H1 (cell line): ENCODE measurements around the gene KANSL3. TPM values are rescaled to one million over a fixed set of nuclear protein-coding genes. Genes with fewer than 3 reads are reported as not detected.

ENCODE experiments used
- CTCF ChIA-PET: fragments of 300-600 bp; sonication (Branson Sonifier 250); formaldehyde crosslinking; loops from one replicate; lab custom pipeline; 2021; ENCODE audit not compliant: partially characterized antibody; lab: Charles Lee
- POLR2A ChIA-PET: fragments of 300-600 bp; sonication (Branson Sonifier 250); formaldehyde crosslinking; loops from one replicate; lab custom pipeline; 2021; ENCODE audit warnings: inconsistent platforms; ENCODE audit not compliant: partially characterized antibody; lab: Charles Lee
- DNase-seq, 2 experiments: peaks; one replicate each; pipeline versions ENCODE4 v3.0.0 to v3.0.0-alpha.2; 2010 to 2022; ENCODE audit warnings: low spot score in 2 of 2, low read depth in 1 of 2, mixed read lengths in 1 of 2
- FAIRE-seq: peaks from 2 replicates; lab custom pipeline; 2011; peaks lifted over from hg19 to GRCh38; lab: Jason Lieb, UNC
- H2AFZ ChIP-seq: 2 replicates; pipeline ENCODE4 v1.8.1; 2012; ENCODE audit warnings: low read length, inconsistent platforms
- H2AK5ac ChIP-seq: 2 replicates; pipeline ENCODE4 v1.6.1; 2013; ENCODE audit warnings: low read depth, low read length
- H2BK120ac ChIP-seq: replicated peaks from 2 replicates; pipeline ENCODE3; 2013; ENCODE audit warnings: low read depth, low read length, inconsistent platforms
- H2BK12ac ChIP-seq: 2 replicates; pipeline ENCODE4 v1.6.1; 2013; ENCODE audit warnings: low read depth, low read length
- H2BK15ac ChIP-seq: 2 replicates; pipeline ENCODE4 v1.6.1; 2013; ENCODE audit warnings: low read length
- H2BK20ac ChIP-seq: 2 replicates; pipeline ENCODE4 v1.6.1; 2013; ENCODE audit warnings: low read length
- H2BK5ac ChIP-seq: 2 replicates; pipeline ENCODE4 v1.6.1; 2013; ENCODE audit warnings: low read depth, low read length
- H3K14ac ChIP-seq: 2 replicates; pipeline ENCODE4 v1.6.1; 2013; ENCODE audit warnings: inconsistent platforms; ENCODE audit not compliant: insufficient read length
- H3K18ac ChIP-seq: 2 replicates; pipeline ENCODE4 v1.6.1; 2013; ENCODE audit warnings: low read length; ENCODE audit errors: extremely low read depth
- H3K23ac ChIP-seq: 2 replicates; pipeline ENCODE4 v1.6.1; 2013; ENCODE audit warnings: inconsistent platforms; ENCODE audit not compliant: insufficient read length
- H3K23me2 ChIP-seq: 2 replicates; pipeline ENCODE4 v1.6.1; 2013; ENCODE audit warnings: low read depth, low read length
- H3K27ac ChIP-seq: 2 replicates; pipeline ENCODE4 v1.6.1; 2011; ENCODE audit warnings: low read depth, low read length, inconsistent platforms
- H3K27me3 ChIP-seq, 4 experiments: replicated peaks in 1 of 4; 1 replicate in 1 of 4; 2 replicates in 3 of 4; pipeline versions ENCODE4 v1.6.1 to v1.8.1; 2011 to 2013; ENCODE audit warnings: low read length in 3 of 4, mild to moderate bottlenecking in 3 of 4, inconsistent platforms in 2 of 4, mixed read lengths in 2 of 4, moderate library complexity in 1 of 4; ENCODE audit not compliant: control insufficient read depth in 3 of 4, insufficient read depth in 3 of 4; ENCODE audit errors: extremely low read depth in 1 of 4
- H3K36me3 ChIP-seq, 4 experiments: 2 replicates each; pipeline versions ENCODE4 v1.6.1 to v1.8.1; 2011 to 2013; ENCODE audit warnings: mild to moderate bottlenecking in 4 of 4, low read length in 3 of 4, moderate library complexity in 2 of 4, control low read depth in 1 of 4, inconsistent platforms in 1 of 4; ENCODE audit not compliant: insufficient read depth in 4 of 4, control insufficient read depth in 2 of 4
- H3K4ac ChIP-seq: replicated peaks from 2 replicates; pipeline ENCODE3; 2013; ENCODE audit warnings: low read length, low read depth, mixed read lengths, inconsistent platforms; ENCODE audit not compliant: insufficient read length
- H3K4me1 ChIP-seq, 4 experiments: replicated peaks in 1 of 4; 1 replicate in 1 of 4; 2 replicates in 3 of 4; pipeline versions ENCODE4 v1.6.1 to v1.8.1; 2011 to 2013; ENCODE audit warnings: low read length in 3 of 4, inconsistent platforms in 2 of 4, mixed read lengths in 1 of 4; ENCODE audit not compliant: insufficient read depth in 4 of 4, control insufficient read depth in 3 of 4
- H3K4me2 ChIP-seq, 2 experiments: 2 replicates each; pipeline versions ENCODE4 v1.6.1 to v1.8.1; 2011 to 2013; ENCODE audit warnings: low read depth in 2 of 2, low read length in 2 of 2, control low read depth in 1 of 2, inconsistent platforms in 1 of 2, mild to moderate bottlenecking in 1 of 2; ENCODE audit not compliant: insufficient read depth in 1 of 2
- H3K4me3 ChIP-seq, 4 experiments: fragments of 200-600, 300-600 bp in 1 of 4; sonication (generic), shearing (Covaris generic), sonication (Bioruptor Twin) in 1 of 4; 2 replicates each; pipeline versions ENCODE4 v1.5.1 to v1.8.1; 2011 to 2016; ENCODE audit warnings: low read length in 4 of 4, low read depth in 3 of 4, control low read depth in 2 of 4, inconsistent platforms in 2 of 4, mild to moderate bottlenecking in 2 of 4, mixed read lengths in 1 of 4, moderate library complexity in 1 of 4; ENCODE audit not compliant: insufficient read depth in 2 of 4; ENCODE audit errors: extremely low read depth in 1 of 4
- H3K56ac ChIP-seq: replicated peaks from 2 replicates; pipeline ENCODE3; 2013; ENCODE audit warnings: low read depth, mild to moderate bottlenecking, mixed read lengths, low read length, inconsistent platforms; ENCODE audit not compliant: insufficient read length
- H3K79me1 ChIP-seq: 2 replicates; pipeline ENCODE4 v1.6.1; 2013; ENCODE audit warnings: low read depth, low read length, control low read depth
- H3K79me2 ChIP-seq, 2 experiments: 2 replicates each; pipeline versions ENCODE4 v1.6.1 to v1.8.1; 2012 to 2013; ENCODE audit warnings: low read length in 2 of 2, mild to moderate bottlenecking in 2 of 2, inconsistent platforms in 1 of 2; ENCODE audit not compliant: insufficient read depth in 2 of 2, control insufficient read depth in 1 of 2
- H3K9ac ChIP-seq, 4 experiments: replicated peaks in 1 of 4; 1 replicate in 1 of 4; 2 replicates in 3 of 4; pipeline versions ENCODE4 v1.6.1 to v1.8.1; 2011 to 2013; ENCODE audit warnings: low read depth in 3 of 4, low read length in 3 of 4, control low read depth in 2 of 4, mild to moderate bottlenecking in 2 of 4, moderate library complexity in 2 of 4, inconsistent platforms in 1 of 4; ENCODE audit errors: extremely low read depth in 1 of 4
- H3K9me3 ChIP-seq, 2 experiments: 2 replicates each; pipeline versions ENCODE4 v1.6.1 to v1.8.1; 2012 to 2013; ENCODE audit warnings: mild to moderate bottlenecking in 2 of 2, moderate library complexity in 2 of 2, control low read depth in 1 of 2, inconsistent platforms in 1 of 2, low read depth in 1 of 2, low read length in 1 of 2, mixed read lengths in 1 of 2; ENCODE audit not compliant: insufficient read depth in 2 of 2
- H4K20me1 ChIP-seq, 2 experiments: replicated peaks in 1 of 2; 2 replicates each; pipeline versions ENCODE3 to v1.8.1; 2011 to 2013; ENCODE audit warnings: inconsistent platforms in 2 of 2, low read length in 2 of 2, mild to moderate bottlenecking in 1 of 2; ENCODE audit not compliant: insufficient read depth in 2 of 2, control insufficient read depth in 1 of 2
- H4K5ac ChIP-seq: 2 replicates; pipeline ENCODE4 v1.6.1; 2013; ENCODE audit warnings: low read length, low read depth, mixed read lengths, inconsistent platforms; ENCODE audit not compliant: insufficient read length
- H4K8ac ChIP-seq: 2 replicates; pipeline ENCODE4 v1.8.0; 2013; ENCODE audit warnings: mild to moderate bottlenecking, moderate library complexity, low read length, inconsistent platforms; ENCODE audit not compliant: insufficient read depth; ENCODE audit errors: extremely low read depth
- H4K91ac ChIP-seq: replicated peaks from 2 replicates; pipeline ENCODE3; 2013; ENCODE audit warnings: low read length, mixed read lengths, inconsistent platforms; ENCODE audit not compliant: insufficient read length
- BACH1 ChIP-seq: IDR thresholded peaks from 2 replicates; pipeline ENCODE4 v1.6.1; 2012; ENCODE audit warnings: low read length, improper control_type of control experiment
- CHD1 ChIP-seq: IDR thresholded peaks from 2 replicates; pipeline ENCODE4 v1.6.1; 2012; ENCODE audit warnings: low read depth, low read length, improper control_type of control experiment
- JUN ChIP-seq: IDR thresholded peaks from 2 replicates; pipeline ENCODE4 v1.6.1; 2011; ENCODE audit warnings: low read depth, mild to moderate bottlenecking, improper control_type of control experiment, low read length
- JUND ChIP-seq: IDR thresholded peaks from 2 replicates; pipeline ENCODE4 v1.6.1; 2011; ENCODE audit warnings: mild to moderate bottlenecking, improper control_type of control experiment, low read length
- KDM4A ChIP-seq: IDR thresholded peaks from one replicate; pipeline ENCODE4 v1.7.1; 2012; ENCODE audit warnings: low read depth, mild to moderate bottlenecking, moderate library complexity, low read length, inconsistent platforms; ENCODE audit not compliant: severe bottlenecking
- KDM5A ChIP-seq: fragments of 200-600 bp; IDR thresholded peaks from 2 replicates; pipeline ENCODE4 v1.7.1; 2012; ENCODE audit warnings: mild to moderate bottlenecking, low read length, inconsistent platforms, mixed read lengths
- SIRT6 ChIP-seq: IDR thresholded peaks from one replicate; pipeline ENCODE4 v1.7.1; 2012; ENCODE audit warnings: low read length, inconsistent platforms
- SIX5 ChIP-seq: IDR thresholded peaks from 2 replicates; pipeline ENCODE4 v1.6.1; 2011; ENCODE audit warnings: mild to moderate bottlenecking, low read depth, low read length
- SRF ChIP-seq: IDR thresholded peaks from 2 replicates; pipeline ENCODE4 v1.6.1; 2011; ENCODE audit warnings: mild to moderate bottlenecking, low read depth, low read length, moderate library complexity
- TAF1 ChIP-seq: IDR thresholded peaks from 2 replicates; pipeline ENCODE4 v1.6.1; 2011; ENCODE audit warnings: mild to moderate bottlenecking, low read depth, low read length
- TBP ChIP-seq: IDR thresholded peaks from 2 replicates; pipeline ENCODE4 v1.6.1; 2011; ENCODE audit warnings: low read depth, low read length, improper control_type of control experiment
- TEAD4 ChIP-seq: IDR thresholded peaks from 2 replicates; pipeline ENCODE4 v1.6.1; 2012; ENCODE audit warnings: low read depth, low read length, inconsistent platforms, mixed read lengths
- WGBS, 2 experiments: shearing (Covaris generic) in 1 of 2; methylation state at CpG; one replicate each; pipeline versions ENCODE4 v1.1.6 to v1.1.7; 2013 to 2015; ENCODE audit warnings: low lambda C conversion rate in 2 of 2, mixed read lengths in 2 of 2, inconsistent platforms in 1 of 2, low coverage in 1 of 2, missing lambda C conversion rate in 1 of 2; ENCODE audit not compliant: insufficient replicate concordance in 2 of 2, insufficient coverage in 1 of 2, insufficient read length in 1 of 2; ENCODE audit errors: extremely low coverage in 1 of 2, missing lambda C conversion rate in 1 of 2; 5-methylcytosine and 5-hydroxymethylcytosine counted together
- polyA plus RNA-seq, 7 experiments: library from polyadenylated mRNA; depleted of rRNA in 3 of 7; stranded (reverse) in 5 of 7; unstranded in 2 of 7; fragments of >200 nt in 5 of 7; fragments of 200-250 nt in 2 of 7; gene quantifications; 1 replicate in 5 of 7; 2 replicates in 1 of 7; 4 replicates in 1 of 7; pipeline versions ENCODE4 v1.2.1 to v1.2.3, GENCODE V29; 2011 to 2013; ENCODE audit warnings: missing spikeins in 2 of 7, mixed read lengths in 2 of 7
- total RNA-seq: library from RNA; stranded (reverse); fragmentation: NEBNext Ultra II Directional; extraction: Animal tissue kit (Norgen Biotek cat#: 25700); gene quantifications from 2 replicates; pipeline ENCODE4 v1.2.1, GENCODE V29; 2021
- TF ChIP-seq, protein P1 (sequence below), 3 experiments: IDR thresholded peaks; 1 replicate in 2 of 3; 2 replicates in 1 of 3; pipeline versions ENCODE4 v1.5.1 to v1.6.1; 2011; ENCODE audit warnings: low read length in 3 of 3, mild to moderate bottlenecking in 3 of 3, inconsistent platforms in 2 of 3, low read depth in 1 of 3, moderate library complexity in 1 of 3; ENCODE audit not compliant: insufficient read depth in 1 of 3; ENCODE audit errors: control extremely low read depth in 1 of 3

The KANSL3 gene
- total and polyA plus RNA-seq, 2 of the 8 experiments (the other 6 are each of a cell fraction or from before 2014, with no cell fraction given), result 19.8 to 31.4 TPM

DNA sequence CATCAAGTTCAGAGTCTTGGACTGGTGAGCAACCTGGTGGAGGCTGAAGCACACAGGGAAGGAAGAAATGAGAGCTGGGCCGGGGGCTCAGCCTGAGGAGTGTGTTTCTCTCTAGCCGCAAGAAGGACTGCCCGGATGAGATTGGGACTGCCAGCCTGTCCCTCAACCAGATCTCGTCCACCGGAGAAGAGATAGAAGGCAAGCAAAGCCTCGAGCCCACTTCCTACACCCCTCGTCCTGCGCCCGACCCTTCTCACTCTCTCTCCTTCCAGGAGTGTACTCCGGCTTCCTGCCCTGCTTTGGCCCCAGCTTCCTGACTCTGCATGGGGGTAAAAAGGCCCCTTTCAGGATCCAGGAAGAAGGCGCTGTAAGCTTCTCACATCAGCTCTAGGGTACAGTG, 30.7 kb upstream of the KANSL3 start:
- no peaks in the 10 kb centered on the region for H3K79me1 ChIP-seq
- H2BK120ac ChIP-seq, result no peak overlapping the region
- no peaks in the 10 kb centered on the region for H3K23me2 ChIP-seq
- no peak overlapping the region for H3K23ac ChIP-seq
- H3K79me2 ChIP-seq, result no peaks in the 10 kb centered on the region
- H3K4me1 ChIP-seq, result no peaks in the 10 kb centered on the region; a peak in 1 of 7 replicates
- no peak overlapping the region for H3K4me3 ChIP-seq
- no peak overlapping the region for H2AK5ac ChIP-seq
- H3K9ac ChIP-seq, result no peak overlapping the region
- no peak overlapping the region for H2BK5ac ChIP-seq
- CTCF ChIA-PET, result interaction anchor here (0.9 to 1.3 kb wide), 4 partner anchors 20 to 262 kb away, joined by 3 to 5 read pairs (median 4); partner anchors contain the start of gene FER1L5
- H2BK15ac ChIP-seq, result no peak overlapping the region
- no peak overlapping the region for H3K4ac ChIP-seq
- H3K4me2 ChIP-seq, result no peak overlapping the region
- FAIRE-seq (no peak), DNase-seq (no peak)
- H3K56ac ChIP-seq, result no peak overlapping the region
- H4K5ac ChIP-seq, result no peak overlapping the region
- POLR2A ChIA-PET, result interaction anchor here (1.7 to 1.8 kb wide), 2 partner anchors 8 to 31 kb away, joined by 6 read pairs; partner anchors contain the start of gene KANSL3
- H3K14ac ChIP-seq, result no peak overlapping the region
- no peak overlapping the region for H3K27ac ChIP-seq
- H4K20me1 ChIP-seq, result no peaks in the 10 kb centered on the region
- H4K91ac ChIP-seq, result no peak overlapping the region
- WGBS, 2 experiments, result 92% methylated on average over 11 of the region's 11 CpGs; no CpG with 5 or more reads in 1 of the 2 experiments
- H2AFZ ChIP-seq, result no peak overlapping the region
- H3K9me3 ChIP-seq, result peaks cover 0 to 4% of the 10 kb centered on the region in 2 experiments; a peak in 2 of 4 replicates
- no peaks in the 10 kb centered on the region; a peak in 1 of 7 replicates for H3K27me3 ChIP-seq
- no peak overlapping the region for H2BK12ac ChIP-seq
- no peak overlapping the region for H3K18ac ChIP-seq
- no peaks in the 10 kb centered on the region for H3K36me3 ChIP-seq
- no peak overlapping the region; the same call in 1 of the 2 replicates for H4K8ac ChIP-seq
- H2BK20ac ChIP-seq, result no peak overlapping the region
- TF ChIP-seq SIRT6 (no peak), TAF1 (no peak), JUN (no peak), CHD1 (no peak), TEAD4 (no peak), JUND (no peak), SIX5 (no peak), SRF (no peak), TBP (no peak), BACH1 (no peak), KDM4A (no peak), KDM5A (no peak)
- TF ChIP-seq, protein P1, sequence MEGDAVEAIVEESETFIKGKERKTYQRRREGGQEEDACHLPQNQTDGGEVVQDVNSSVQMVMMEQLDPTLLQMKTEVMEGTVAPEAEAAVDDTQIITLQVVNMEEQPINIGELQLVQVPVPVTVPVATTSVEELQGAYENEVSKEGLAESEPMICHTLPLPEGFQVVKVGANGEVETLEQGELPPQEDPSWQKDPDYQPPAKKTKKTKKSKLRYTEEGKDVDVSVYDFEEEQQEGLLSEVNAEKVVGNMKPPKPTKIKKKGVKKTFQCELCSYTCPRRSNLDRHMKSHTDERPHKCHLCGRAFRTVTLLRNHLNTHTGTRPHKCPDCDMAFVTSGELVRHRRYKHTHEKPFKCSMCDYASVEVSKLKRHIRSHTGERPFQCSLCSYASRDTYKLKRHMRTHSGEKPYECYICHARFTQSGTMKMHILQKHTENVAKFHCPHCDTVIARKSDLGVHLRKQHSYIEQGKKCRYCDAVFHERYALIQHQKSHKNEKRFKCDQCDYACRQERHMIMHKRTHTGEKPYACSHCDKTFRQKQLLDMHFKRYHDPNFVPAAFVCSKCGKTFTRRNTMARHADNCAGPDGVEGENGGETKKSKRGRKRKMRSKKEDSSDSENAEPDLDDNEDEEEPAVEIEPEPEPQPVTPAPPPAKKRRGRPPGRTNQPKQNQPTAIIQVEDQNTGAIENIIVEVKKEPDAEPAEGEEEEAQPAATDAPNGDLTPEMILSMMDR (IDR thresholded peaks at IDR 0.05; ENCODE audit: control extremely low read depth in 1 of 3, insufficient read depth in 1 of 3, low read depth in 1 of 3, low read length in 3 of 3), result no peak
